HG02938 (cell line): ENCODE measurements around the gene UBL5.

ENCODE experiments used
- ATAC-seq: cut with Tn5 transposase; IDR thresholded peaks from one replicate; pipeline ENCODE4 v1.9.1; 2021; ENCODE audit warnings: mild to moderate bottlenecking, moderate library complexity; ENCODE audit not compliant: unreplicated experiment

The UBL5 gene

GRCh38 chr19:9849791-9850190 is 22.1 kb downstream of the UBL5 start:
- ATAC-seq, result no peak

- no peak for ATAC-seq
These were observed 22.7 kb downstream of the UBL5 start for GRCh38 chr19:9850235-9850959.

- ATAC-seq, result no peak
These were observed 26.6 kb downstream of the UBL5 start for GRCh38 chr19:9854282-9854846.

GRCh38 chr19:9856609-9857008 is 28.9 kb downstream of the UBL5 start:
- ATAC-seq, result no peak

GRCh38 chr19:9857076-9857721 is 29.5 kb downstream of the UBL5 start:
- no peak for ATAC-seq

- ATAC-seq, result no peak
These were observed 30.4 kb downstream of the UBL5 start for GRCh38 chr19:9857920-9858746.

GRCh38 chr19:9858766-9859165 is 31.0 kb downstream of the UBL5 start:
- no peak for ATAC-seq

- no peak for ATAC-seq
These were observed 32.7 kb downstream of the UBL5 start for GRCh38 chr19:9860407-9860806.

GRCh38 chr19:9861503-9861902 is 33.8 kb downstream of the UBL5 start:
- no peak for ATAC-seq

- no peak for ATAC-seq
These were observed 35.2 kb downstream of the UBL5 start for GRCh38 chr19:9862938-9863337.

- no peak for ATAC-seq
These were observed 36.0 kb downstream of the UBL5 start for GRCh38 chr19:9863759-9864158.

GRCh38 chr19:9865732-9866501 is 38.2 kb downstream of the UBL5 start:
- no peak for ATAC-seq

GRCh38 chr19:9868983-9869617 is 41.4 kb downstream of the UBL5 start:
- no peak for ATAC-seq

GRCh38 chr19:9871626-9872338 is 44.1 kb downstream of the UBL5 start:
- no peak for ATAC-seq

- ATAC-seq, result no peak
These were observed 45.0 kb downstream of the UBL5 start for GRCh38 chr19:9872618-9873242.

- no peak for ATAC-seq
These were observed 47.4 kb downstream of the UBL5 start for GRCh38 chr19:9875031-9875627.

- ATAC-seq, result no peak
These were observed 48.1 kb downstream of the UBL5 start for GRCh38 chr19:9875796-9876195.

- ATAC-seq, result no peak
These were observed 50.2 kb downstream of the UBL5 start for GRCh38 chr19:9877780-9878510.
